Hematopoietic multipotent progenitor cell treated with erythropoietin and hydrocortisone succinate and interleukin-3 and kit ligand, for 17 days (in vitro differentiated cells): ENCODE measurements around the gene EEF1A1.

ENCODE experiments used
- DNase-seq: peaks from one replicate; pipeline ENCODE4 v3.0.0-alpha.2; 2015; ENCODE audit warnings: low spot score

EEF1A1 gene

GRCh38 chr6:73505142-73505541 is 15.7 kb downstream of the EEF1A1 start:
- no peak for DNase-seq

DNA sequence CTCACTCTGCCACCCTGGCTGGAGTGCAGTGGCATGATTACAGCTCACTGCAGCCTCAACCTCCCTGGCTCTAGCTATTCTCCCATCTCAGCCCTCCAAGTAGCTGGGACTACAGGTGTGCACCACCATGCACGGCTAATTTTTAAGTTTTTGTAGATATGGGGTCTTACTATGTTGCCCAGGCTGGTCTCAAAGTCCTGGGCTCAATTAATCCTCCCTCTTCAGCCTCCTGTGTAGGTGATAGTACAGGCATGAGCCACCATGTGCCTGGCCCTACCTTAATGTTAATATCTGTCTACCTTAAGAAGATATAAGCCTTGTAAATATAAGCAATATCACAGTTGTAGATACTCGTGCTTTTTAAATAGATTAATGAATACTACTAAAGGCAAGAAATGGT is 16.7 kb downstream of the EEF1A1 start:
- no peak for DNase-seq

GRCh38 chr6:73503027-73503772 is 17.6 kb downstream of the EEF1A1 start:
- DNase-seq: no peak

- DNase-seq: no peak
Measured at GRCh38 chr6:73497915-73498314, 22.9 kb downstream of the EEF1A1 start.

GRCh38 chr6:73491377-73491776 is 29.5 kb downstream of the EEF1A1 start:
- no peak for DNase-seq

GRCh38 chr6:73487473-73487872 is 33.4 kb downstream of the EEF1A1 start:
- no peak for DNase-seq

DNA sequence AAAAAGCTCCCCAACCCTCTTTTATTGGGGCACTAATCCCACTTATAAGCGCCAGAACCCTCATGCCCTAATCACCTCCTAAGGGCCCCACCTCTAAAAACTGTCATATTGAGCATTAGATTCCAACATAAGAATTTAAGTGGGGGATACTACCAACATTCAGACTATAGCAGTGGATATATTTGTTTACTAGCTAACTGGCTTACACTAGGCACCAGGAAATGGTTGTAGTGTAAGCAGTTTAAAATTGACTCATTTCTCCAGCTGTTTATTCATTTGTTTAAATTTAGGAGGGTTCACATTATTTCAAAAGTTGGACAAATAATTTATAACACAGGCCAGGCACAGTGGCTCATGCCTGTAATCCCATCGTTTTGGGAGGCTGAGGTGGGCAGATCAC is 36.4 kb downstream of the EEF1A1 start:
- no peak for DNase-seq

DNA sequence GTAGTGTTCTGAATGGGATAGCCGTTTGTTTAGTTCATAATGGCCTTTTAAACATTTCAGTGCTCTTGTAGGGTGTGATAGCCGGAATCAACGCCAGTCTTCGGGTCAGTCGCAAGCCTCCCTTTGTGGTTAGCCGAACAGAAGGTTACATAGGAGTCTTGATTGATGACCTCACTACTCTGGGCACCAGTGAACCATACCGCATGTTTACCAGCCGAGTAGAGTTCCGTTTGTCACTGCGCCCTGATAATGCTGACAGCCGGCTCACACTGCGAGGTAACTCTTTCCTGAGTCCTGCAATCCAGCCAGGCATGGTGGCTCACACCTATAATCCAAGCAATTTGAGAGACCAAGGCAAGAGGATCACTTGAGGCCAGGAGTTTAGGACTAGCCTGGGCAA is 38.9 kb downstream of the EEF1A1 start:
- DNase-seq: no peak

DNA sequence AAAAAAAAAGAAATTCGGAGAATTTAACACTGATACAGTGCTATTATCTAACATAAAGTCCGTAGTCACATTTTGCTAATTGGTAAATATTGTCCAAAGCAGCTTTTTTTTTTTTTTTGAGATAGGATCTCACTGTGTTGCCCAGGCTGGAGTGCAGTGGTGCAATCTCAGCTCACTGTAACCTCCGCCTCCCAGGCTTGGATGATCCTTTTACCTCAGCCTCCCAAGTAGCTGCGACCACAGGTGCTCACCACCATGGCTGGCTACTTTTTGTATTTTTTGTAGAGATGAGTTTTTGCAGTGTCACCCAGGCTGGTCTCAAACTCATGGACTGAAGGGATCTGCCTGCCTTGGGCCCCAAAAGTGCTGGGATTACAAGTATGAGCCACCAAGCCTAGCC is 43.4 kb downstream of the EEF1A1 start:
- no peak for DNase-seq

GRCh38 chr6:73476723-73477122 is 44.1 kb downstream of the EEF1A1 start:
- DNase-seq: no peak

GRCh38 chr6:73471686-73472290 is 49.0 kb downstream of the EEF1A1 start:
- DNase-seq: no peak
